GM21619 (cell line): ENCODE data around the gene PALM3.
"Not testable (repeated sequence)": the region's sequence is repeated elsewhere in the genome, so short reads cannot be mapped to it uniquely, and the experiment has no call there.

Experiments
- ATAC-seq: cut with Tn5 transposase; IDR thresholded peaks from one replicate; pipeline ENCODE4 v1.9.1; 2021; ENCODE audit not compliant: unreplicated experiment

The PALM3 gene

DNA sequence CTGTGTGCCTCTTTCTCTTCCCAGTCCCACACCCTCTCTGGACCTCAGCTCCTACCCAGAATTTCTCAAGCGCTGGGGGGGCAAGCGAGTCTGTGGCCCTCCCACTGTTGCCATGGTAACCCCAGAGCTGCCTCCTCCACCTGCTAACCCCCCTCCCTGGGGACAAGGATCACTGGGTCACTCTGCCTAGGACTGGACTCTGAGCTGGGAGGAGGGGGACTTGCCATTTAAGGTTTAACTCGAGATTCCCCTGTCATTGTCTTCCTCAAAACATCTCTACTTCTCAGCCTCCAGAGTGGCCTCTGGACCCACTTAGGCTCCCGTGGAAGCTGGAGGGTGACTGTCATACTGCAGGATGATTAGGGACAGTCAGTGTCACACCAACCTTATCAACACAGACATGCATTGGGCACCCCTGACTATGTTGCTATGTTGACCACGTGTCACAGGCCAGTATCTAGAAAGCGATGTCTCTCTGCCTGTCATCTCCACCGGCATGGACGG lies 2.2 kb downstream of the PALM3 start:
- no peak for ATAC-seq

GRCh38 chr19:14059093-14059480 lies 2.8 kb downstream of the PALM3 start:
- ATAC-seq: no peak

- no peak for ATAC-seq
Measured at GRCh38 chr19:14058182-14059092, 3.4 kb downstream of the PALM3 start.

DNA sequence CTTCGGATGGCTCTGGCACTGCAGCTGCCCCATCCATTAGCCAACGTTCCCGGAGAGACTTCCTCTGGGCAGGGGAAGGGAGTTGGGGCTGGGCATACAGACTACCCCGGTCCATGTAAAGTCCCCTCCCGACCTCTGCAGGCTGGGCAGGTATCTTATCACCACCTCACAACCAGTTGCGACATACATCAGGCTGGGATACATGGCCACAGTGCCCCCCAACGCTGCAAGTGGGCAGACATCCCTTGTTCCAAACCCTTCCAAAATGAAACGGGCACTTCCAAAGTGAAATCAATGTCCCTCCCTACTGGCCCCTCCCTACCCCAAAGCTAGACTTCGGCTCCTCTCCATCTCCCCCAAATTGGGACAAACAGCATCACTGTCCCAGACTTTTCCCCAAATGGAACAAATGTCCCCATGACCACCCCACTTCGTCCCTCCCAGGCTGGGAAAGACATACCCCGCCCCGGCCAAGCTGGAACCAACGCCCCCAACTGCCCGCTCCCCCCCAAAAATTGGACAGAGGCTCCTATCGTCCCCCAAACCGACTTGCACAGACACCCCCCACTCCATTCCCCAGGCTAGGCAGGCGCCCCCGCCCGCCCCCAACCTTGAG lies 5.0 kb downstream of the PALM3 start:
- no peak for ATAC-seq

DNA sequence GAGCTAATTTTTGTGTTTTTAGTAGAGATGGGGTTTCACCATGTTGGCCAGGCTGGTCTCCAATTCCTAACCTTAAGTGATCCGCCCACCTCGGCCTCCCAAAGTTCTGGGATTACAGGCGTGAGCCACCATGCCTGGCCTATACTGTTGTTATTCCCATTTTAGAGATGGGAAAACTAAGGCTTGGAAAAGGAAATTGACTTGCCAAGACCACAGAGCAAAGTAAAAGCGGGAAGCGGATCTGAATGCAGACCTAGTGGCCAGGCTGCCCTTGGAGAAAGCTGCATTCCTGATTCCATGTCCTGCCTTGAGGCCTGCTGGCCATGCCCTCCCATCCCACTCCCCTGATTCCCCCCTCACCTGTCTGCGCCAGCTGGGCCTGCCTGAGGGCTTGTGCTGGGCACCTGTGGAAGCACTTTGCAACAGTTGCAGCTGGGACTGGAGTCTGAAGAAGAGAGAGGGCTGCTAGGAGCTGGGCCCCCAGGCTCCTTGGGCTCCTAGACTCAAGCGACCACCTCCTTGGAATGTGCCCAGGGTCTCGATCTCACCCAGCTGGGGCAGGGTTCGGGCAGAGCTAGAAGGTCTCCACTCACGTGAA lies 5.7 kb downstream of the PALM3 start:
- no peak for ATAC-seq

DNA sequence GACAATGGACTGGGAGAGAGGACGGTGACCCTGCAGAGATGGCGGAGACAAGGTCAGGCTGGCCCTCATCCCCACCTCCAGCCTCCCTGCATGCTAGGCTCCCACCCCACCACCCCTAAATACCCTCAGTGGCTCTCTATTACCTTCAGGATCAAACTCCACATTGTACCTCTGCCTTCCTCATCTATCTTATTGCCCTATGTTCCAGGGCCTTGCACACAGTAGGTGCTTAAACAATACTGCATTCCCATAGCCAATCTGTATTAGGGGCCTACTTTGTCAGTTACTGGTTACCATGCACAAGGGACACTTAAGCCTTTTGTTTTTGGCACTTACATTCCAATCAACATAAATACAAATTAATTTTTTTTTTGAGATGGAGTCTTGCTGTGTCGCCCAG lies 6.5 kb downstream of the PALM3 start:
- no peak for ATAC-seq

DNA sequence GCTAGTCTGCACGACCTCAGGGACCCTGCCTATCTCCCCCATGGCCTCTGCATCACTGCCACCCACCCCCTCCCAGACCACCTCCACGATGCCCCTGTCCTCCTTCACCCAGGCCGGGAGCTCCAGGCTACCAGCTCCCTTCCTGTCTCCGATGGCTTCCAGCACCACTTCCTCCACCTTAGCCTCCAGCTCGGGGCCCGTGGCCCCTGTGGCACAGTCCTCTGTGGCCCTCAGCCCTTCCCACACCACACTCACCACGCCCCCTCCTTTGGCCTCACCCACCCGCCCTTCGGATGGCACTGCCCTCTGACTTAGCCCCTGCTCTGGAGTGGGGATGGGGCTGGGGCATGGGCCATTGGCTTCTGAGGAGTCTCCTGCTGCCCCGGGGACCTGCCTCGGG lies 7.2 kb downstream of the PALM3 start:
- ATAC-seq: no peak

- ATAC-seq: no peak
Measured at GRCh38 chr19:14054099-14054498, 7.8 kb downstream of the PALM3 start.

- ATAC-seq: no peak
Measured at GRCh38 chr19:14053500-14053899, 8.4 kb downstream of the PALM3 start.

DNA sequence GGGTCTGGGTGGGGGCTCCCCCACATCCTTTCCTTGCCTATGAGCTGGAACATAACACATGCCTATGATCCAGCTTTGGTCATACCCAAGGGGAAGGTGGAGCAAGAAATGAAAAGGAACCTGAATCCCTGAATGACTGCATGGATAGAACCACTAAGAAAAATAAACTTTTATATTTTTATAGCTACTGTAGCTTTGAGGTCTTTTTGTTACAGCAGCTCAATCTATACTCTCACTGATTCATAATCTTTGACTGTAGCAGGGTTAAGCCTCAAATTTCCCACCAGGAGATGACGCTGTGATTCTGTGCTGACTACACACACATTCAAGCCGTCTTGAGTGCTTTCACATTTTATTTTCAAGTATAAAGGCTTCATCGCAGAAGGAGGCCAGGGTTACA lies 8.8 kb downstream of the PALM3 start:
- no peak for ATAC-seq

GRCh38 chr19:14052470-14052869 lies 9.4 kb downstream of the PALM3 start:
- ATAC-seq: no peak

DNA sequence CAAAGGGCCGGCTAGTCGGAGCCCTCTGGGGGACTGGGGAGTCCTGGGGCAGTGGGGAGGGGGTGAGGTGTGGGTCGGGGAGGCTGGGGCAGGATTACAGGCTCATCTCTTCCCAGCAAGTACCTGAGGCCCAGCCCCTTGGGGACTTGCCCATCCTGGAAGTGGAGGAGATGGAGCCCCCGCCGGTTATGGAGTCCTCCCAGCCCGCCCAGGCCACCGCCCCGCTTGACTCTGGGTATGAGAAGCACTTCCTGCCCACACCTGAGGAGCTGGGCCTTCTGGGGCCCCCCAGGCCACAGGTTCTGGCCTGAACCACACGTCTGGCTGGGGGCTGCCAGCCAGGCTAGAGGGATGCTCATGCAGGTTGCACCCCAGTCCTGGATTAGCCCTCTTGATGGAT lies 9.9 kb downstream of the PALM3 start:
- ATAC-seq: no peak

DNA sequence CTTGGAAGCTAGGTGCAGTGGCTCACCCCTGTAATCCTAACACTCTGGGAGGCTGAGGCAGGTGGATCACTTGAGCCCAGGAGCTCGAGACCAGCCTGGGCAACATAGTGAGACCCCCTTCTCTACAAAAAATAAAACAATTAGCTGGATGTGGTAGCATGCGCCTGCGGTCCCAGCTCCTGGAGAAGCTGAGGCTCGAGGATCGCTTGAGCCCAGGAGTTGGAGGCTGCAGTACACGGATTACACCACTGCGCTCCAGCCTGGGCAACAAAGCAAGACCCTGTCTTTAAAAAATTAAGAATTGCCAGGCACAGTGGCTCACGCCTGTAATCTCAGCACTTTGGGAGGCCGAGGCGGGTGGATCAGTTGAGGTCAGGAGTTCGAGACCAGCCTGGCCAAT lies 10.9 kb downstream of the PALM3 start:
- ATAC-seq: not testable (repeated sequence)

DNA sequence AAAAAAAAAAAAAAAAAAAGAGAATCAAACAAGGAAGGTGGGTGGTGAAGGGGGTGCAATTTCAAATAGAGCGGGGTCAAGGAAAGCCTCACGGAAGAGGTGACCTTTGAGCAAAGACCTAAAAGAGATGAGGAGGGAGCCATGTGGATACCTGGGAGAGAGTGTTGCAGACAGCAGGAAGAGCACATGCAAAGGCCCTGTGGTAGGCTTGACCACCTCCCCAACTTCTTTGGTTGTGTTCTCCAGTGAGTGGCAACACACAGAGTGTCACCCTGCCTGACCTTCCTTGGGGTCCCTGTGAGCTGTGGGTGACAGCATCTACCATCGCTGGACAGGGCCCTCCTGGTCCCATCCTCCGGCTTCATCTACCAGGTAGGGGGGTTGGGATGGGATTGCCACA lies 11.4 kb downstream of the PALM3 start:
- ATAC-seq: no peak

DNA sequence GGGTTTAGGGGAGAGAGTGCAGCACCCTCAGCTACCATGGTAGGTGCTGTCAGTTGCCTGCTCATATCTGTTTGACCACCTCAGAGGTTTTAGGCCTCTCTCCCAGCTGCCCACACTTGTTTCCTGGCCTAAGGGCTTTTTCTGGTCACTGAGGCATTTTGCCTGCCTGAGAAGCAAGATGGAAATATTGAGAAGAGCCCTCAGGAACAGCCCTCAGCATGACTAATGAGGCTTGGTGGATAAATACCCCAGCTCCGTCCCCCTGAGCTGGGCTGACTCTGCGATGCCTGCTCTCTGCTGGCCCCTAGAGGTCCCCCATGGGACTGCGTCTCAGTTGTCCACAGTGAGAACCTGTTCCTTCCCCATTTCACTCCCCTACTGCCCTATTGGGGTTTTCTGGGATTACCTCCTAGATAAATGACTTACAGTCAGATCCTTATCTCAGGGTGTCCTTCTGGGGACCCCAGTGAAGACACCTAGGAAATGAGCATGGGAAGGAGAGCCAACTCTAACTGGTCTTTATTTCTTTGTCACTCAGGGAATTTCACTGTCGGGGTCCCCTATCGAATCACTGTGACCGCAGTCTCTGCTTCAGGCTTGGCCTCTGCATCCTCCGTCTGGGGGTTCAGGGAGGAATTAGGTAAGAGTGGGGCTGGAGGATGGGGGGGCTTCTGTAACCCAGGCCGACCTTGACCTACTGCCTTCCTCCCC lies 13.3 kb downstream of the PALM3 start:
- no peak for ATAC-seq

GRCh38 chr19:14047866-14048265 lies 14.0 kb downstream of the PALM3 start:
- not testable (repeated sequence) for ATAC-seq

- not testable (repeated sequence) for ATAC-seq
Measured at GRCh38 chr19:14042659-14043608, 18.9 kb downstream of the PALM3 start.

GRCh38 chr19:14039181-14039580 lies 22.7 kb downstream of the PALM3 start:
- ATAC-seq: no peak

GRCh38 chr19:14035706-14036105 lies 26.2 kb downstream of the PALM3 start:
- ATAC-seq: no peak

DNA sequence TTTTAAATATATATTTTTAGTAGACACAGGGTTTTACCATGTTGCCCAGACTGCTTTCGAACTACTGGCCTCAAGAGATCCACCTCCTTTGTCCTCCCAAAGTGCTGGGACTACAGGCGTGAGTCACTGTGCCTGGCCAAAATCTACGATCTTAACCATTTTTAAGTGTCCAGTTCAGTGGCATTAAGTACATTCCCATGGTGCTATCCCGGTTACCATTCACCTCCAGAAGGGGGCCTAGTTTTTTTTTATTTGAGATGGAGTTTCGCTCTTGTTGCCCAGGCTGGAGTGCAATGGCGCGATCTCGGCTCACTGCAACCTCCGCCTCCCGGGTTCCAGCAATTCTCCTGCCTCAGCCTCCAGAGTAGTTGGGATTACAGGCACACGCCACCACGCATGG lies 26.7 kb downstream of the PALM3 start:
- not testable (repeated sequence) for ATAC-seq
